G401 (cell line): ENCODE measurements around the gene C6orf15. TPM values are rescaled to one million over a fixed set of nuclear protein-coding genes. Genes with fewer than 3 reads are reported as not detected.

ENCODE experiments used
- DNase-seq: peaks from one replicate; pipeline ENCODE4 v3.0.0-alpha.2; 2015; ENCODE audit warnings: low spot score
- in situ Hi-C: cut with HindIII; loops from 2 replicates; pipeline ENCODE4 v1.10.0; 2016; ENCODE audit warnings: low sequenced_read_pairs, mixed read lengths
- total RNA-seq: library from RNA; depleted of rRNA; stranded (reverse); fragments of >200 nt; shearing (Covaris generic); gene quantifications from 2 replicates; pipeline ENCODE4 v1.2.3, GENCODE V29; 2014; rRNA removed

The C6orf15 gene
- total RNA-seq, result not detected in 2 replicates

DNA sequence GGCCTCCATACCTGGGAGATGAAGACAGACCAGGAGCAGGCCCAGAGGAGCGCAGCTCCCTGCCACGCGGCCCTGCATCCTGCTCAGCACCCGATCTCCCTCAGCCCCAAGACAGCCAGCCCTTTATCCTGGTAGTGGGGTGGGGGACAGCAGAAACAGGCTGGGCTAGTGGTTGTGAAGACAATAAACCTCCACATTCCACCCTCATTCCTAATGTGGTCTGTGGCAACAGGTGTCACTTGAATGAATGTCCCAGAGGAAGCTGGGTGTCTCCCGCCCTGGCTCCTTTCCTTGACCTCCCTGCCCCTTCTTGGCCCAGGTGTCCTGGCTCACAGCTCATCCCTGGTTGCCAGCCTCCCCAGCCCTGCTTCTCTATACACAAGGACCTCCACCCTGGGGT lies at the start of gene C6orf15:
TSS of gene C6orf15 (minus strand) at position 98 of the 400 bp plus-strand sequence. CDS start at position 78, 20 bp downstream.
- DNase-seq, result no peak
- in situ Hi-C loops, result no loop called here

DNA sequence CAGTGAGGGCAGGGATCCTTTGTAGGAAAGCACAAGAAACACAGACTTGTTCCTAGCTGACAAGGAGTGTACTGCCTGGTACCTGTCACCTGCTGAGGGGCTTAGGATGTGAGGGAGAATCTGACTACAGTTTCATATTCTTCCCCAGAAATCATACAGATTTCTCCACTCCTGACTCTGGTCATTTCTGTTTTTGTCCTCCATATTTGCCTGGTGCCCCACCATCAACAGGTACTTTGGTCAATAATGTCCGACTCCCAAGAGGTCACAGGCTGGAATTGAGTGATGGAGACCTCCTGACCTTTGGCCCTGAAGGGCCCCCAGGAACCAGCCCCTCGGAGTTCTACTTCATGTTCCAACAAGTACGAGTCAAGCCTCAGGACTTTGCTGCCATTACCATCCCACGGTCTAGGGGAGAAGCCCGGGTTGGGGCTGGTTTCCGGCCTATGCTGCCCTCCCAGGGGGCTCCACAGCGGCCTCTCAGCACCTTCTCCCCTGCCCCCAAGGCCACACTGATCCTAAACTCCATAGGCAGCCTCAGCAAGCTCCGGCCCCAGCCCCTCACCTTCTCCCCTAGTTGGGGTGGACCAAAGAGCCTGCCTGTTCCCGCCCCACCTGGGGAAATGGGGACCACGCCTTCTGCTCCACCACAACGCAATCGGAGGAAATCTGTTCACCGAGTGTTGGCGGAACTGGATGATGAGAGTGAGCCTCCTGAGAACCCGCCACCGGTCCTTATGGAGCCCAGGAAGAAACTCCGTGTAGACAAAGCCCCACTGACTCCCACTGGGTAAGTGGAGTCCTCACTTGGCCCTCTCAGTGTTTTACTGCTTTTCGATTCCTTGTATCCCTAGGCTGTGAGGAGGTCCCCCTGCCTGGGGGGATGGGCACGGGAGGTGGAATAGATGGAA lies 49.1 kb upstream of the C6orf15 start:
- in situ Hi-C loops, result no loop called here
- DNase-seq, result no peak

- in situ Hi-C loops, result no loop called here
- DNase-seq, result no peak
Measured at GRCh38 chr6:31158863-31159855, 46.8 kb upstream of the C6orf15 start.

- in situ Hi-C loops, result no loop called here
- peak; percentile 99 for DNase-seq
Measured at GRCh38 chr6:31158140-31158862, 45.9 kb upstream of the C6orf15 start, which contains the start of gene TCF19. TCF19 (plus strand) TSS chr6:31158589; CDS start chr6:31159470, 881 bp downstream.

- in situ Hi-C loops, result no loop called here
- DNase-seq, result no peak
Measured at GRCh38 chr6:31157513-31158139, 45.3 kb upstream of the C6orf15 start, which contains the start of gene CCHCR1. CCHCR1 (minus strand) TSS chr6:31157802; CDS start chr6:31157600, 202 bp downstream.

GRCh38 chr6:31156641-31157040 lies 44.3 kb upstream of the C6orf15 start:
- no peak for DNase-seq
- in situ Hi-C loops, result no loop called here

DNA sequence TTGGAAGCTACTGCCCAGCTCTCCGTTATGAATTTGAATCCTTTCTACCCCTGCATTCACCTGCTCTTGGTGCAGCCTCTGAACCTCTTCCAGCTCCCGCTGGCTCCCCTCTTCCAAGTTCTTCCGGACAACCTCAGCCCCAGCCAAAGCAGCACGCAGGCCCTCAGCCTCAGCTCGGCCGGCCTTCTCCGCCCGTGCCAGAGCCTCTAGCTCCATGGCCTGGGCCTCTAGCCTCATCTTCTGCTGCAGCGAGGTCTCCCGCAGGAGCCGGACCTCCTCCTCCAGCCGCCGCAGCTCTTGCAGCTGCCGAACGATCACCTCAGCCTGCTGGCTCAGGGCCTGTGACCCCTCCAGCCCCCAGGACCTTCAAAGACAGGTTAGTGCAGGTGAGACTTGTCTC lies 42.1 kb upstream of the C6orf15 start:
- no peak for DNase-seq
- in situ Hi-C loops, result no loop called here

DNA sequence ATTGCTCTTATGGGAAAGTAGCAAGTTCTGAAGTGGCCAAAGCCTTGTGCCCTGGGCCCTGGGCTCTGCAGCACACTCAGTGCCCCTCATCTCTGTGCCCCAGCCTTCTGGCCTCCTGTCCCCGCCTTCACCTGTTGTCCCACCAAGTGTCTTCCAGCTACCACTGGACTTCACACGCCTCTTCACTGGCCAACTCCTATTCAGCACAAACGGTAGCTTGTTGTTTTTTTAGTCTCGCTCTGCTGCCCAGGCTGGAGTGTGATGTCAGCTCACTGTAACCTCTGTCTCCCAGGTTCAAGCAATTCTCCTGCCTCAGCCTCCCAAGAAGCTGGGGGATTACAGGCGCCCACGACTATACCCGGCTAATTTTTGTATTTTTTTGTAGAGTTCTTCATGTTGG lies 40.4 kb upstream of the C6orf15 start:
- in situ Hi-C loops, result no loop called here
- no peak for DNase-seq

GRCh38 chr6:31149827-31150447 lies 37.6 kb upstream of the C6orf15 start:
- no peak for DNase-seq
- in situ Hi-C loops, result no loop called here

- DNase-seq, result no peak
- in situ Hi-C loops, result no loop called here
Measured at GRCh38 chr6:31145386-31145785, 33.0 kb upstream of the C6orf15 start.

DNA sequence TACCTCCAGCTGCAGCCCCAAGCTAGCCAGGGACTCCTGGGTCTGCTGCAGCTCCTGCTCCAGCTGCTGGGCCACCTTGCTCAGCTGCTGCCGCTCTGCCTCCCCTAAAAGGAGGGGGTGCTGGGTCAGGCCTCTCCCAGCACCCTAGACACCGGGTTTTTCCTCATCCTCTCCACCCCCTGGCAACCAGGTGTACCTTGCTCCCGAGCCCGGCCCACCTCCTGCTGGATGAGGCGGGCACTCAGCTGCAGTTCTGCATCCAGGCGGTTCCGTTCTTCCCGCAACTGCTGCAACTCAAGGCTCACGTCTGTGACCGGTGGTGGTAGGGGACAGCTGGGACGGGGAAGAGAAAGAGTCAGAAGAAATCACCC lies 32.6 kb upstream of the C6orf15 start:
- in situ Hi-C loops, result no loop called here
- no peak for DNase-seq

DNA sequence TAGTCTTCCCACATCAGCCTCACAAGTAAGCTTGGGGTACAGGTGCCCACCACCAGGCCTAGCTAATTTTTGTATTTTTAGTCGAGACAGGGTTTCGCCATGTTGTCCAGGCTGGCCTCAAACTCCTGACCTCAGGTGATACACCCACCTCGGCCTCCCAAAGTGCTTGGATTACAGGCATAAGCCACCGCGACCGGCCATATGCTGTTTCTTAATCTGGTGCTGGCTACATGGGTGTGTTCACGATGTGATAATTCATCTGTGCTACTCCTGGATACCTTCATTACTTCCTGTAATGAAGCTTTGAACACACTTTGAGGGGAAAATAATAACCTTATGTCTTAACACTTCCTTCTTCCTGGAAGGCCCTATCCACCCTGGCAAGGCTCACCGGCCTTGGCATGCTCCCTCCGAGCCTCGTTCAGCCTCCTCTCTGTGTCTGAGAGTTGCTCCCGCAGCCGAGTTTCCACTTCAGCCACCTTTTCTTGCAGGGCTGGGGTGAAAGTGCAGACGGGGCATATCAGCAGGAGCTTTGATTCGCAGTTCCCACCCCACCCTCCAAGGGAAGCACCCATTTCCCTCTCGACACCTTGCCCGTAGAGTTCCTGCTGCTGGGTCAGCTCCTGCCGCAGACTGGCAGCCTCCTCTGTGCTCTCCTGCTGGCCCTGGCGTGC lies 32.1 kb upstream of the C6orf15 start:
- in situ Hi-C loops, result no loop called here
- DNase-seq, result no peak

DNA sequence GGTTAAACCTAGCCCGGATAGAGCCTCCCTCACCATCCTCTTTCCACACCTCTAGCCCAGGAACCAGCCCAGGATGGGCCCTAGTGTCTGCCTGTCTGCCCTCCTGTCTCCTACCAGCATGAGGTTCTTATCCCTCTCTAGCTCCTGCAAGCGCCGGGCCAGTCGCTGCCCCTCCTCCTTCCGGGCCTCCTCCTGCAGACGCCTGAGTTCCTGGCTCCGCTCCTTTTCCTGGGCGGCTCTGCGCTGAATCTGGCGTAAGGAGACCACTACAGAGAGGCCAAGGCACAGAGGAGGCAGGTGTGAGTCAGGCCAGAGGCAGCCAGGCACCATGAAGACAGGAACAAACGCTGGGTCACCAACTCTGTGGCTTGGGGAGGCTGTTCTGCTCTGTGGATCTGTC lies 30.8 kb upstream of the C6orf15 start:
- in situ Hi-C loops, result no loop called here
- DNase-seq, result no peak

DNA sequence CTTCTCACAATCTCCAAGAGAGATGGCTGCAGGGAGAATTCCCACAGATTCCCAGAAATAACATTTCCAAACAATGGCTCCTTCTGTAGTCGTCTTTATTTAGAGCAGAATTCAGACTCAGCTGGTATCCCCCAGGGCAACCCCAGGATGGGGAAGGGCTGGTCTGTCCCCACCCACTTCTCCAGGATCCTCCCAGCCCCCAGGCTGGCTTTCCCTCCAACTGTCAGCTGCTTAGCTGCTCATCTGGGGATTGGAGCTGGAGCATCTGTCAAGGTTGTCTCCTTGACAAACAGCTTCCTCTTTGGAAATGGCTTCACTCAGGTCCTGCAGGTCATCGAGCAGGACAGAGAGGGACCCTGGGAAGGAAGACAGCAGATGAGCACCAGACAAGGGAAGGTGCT lies 30.0 kb upstream of the C6orf15 start:
- in situ Hi-C loops, result no loop called here
- no peak for DNase-seq

- in situ Hi-C loops, result no loop called here
- no peak for DNase-seq
Measured at GRCh38 chr6:31140643-31141042, 28.3 kb upstream of the C6orf15 start.

GRCh38 chr6:31139599-31139998 lies 27.2 kb upstream of the C6orf15 start:
- in situ Hi-C loops, result no loop called here
- DNase-seq, result no peak

DNA sequence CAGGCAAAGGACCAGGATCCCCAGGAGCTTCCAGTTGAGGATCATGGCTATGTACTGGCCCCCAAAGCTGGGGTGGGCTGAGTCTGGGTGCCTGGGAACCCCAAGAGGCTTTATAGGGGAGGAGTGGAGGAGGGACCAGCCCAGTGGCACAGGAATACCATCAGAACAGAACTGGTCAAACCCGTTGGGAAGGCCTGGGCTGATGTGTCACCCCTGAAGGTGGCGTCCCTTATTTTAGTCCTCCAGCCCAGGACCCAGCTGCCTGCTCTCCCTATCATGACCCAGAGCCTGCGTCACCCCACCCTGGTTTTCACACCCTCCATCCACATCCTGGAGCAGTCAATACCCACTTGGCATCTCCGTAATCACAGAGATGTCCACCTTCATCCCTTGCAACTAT lies 26.6 kb upstream of the C6orf15 start, which contains the start of gene PSORS1C2:
TSS of gene PSORS1C2 (minus strand) at position 85 of the 400 bp plus-strand sequence. CDS start at position 45, 40 bp downstream.
- no peak for DNase-seq
- in situ Hi-C loops, result no loop called here

- DNase-seq, result no peak
- in situ Hi-C loops, result no loop called here
Measured at GRCh38 chr6:31135710-31136109, 23.3 kb upstream of the C6orf15 start.
